ENCODE data around the gene HELT. TPM values are rescaled to one million over a fixed set of nuclear protein-coding genes. Genes with fewer than 3 reads are reported as not detected.

HELT gene
- total and polyA plus RNA-seq, 4 donors: not detected

DNA sequence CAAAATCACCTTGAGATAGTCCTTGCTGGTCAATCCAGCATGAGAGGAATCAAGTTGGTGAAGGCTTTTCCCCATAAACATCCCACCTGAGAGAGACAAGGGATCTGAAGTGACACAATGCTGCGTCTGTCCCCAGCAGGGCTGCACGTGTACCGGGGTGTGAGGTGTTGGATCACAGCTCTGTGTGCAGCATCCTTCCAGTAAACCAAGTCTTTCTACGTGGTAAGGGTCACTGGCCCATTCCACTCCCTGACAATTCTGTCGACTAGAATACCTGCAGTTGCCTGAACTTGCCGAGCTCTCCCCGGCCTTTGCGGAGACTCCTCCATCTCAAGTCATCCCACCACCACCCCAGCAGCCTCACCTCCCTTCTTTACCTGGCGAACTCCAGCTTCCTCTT, 14.8 kb downstream of the HELT start (continued):
- TF ChIP-seq, protein P1, sequence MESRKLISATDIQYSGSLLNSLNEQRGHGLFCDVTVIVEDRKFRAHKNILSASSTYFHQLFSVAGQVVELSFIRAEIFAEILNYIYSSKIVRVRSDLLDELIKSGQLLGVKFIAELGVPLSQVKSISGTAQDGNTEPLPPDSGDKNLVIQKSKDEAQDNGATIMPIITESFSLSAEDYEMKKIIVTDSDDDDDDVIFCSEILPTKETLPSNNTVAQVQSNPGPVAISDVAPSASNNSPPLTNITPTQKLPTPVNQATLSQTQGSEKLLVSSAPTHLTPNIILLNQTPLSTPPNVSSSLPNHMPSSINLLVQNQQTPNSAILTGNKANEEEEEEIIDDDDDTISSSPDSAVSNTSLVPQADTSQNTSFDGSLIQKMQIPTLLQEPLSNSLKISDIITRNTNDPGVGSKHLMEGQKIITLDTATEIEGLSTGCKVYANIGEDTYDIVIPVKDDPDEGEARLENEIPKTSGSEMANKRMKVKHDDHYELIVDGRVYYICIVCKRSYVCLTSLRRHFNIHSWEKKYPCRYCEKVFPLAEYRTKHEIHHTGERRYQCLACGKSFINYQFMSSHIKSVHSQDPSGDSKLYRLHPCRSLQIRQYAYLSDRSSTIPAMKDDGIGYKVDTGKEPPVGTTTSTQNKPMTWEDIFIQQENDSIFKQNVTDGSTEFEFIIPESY (IDR thresholded peaks at IDR 0.05): no peak
- TF ChIP-seq JUND (IDR thresholded peaks at IDR 0.05): no peak

DNA sequence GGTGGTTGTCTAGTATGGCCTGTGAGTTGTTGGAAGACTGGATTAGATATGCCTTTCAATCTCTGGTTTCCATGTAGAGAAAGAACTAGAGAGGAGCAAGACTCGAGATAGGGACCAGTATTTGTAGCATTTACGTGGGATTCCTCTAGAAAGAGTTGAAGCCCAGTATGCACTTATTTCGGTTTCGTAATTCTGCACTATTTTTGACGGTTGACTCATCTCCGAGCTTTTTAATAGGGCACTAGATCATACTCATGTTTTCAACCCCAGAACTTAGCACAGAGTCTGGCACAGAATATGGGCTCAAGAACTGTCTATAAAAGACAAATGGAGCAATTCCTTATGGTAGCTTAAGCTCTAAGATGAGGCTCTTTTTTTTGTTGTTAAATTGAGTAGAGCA, 15.7 kb downstream of the HELT start:
- H3K4me3 ChIP-seq (ENCODE audit: low read depth in 1 of 3, low read length in 3 of 3): no peak overlapping the region
- no peaks in the 10 kb centered on the region for H3K36me3 ChIP-seq (ENCODE audit: control insufficient read depth in 4 of 4, insufficient read depth in 3 of 4, low read depth in 1 of 4, low read length in 3 of 4)
- no peak overlapping the region for H3K9ac ChIP-seq (ENCODE audit: low read depth in 1 of 2, low read length in 2 of 2)
- H3K9me3 ChIP-seq (ENCODE audit: control insufficient read depth in 4 of 4, low read length in 3 of 4): no peaks in the 10 kb centered on the region
- TF ChIP-seq, protein P2, sequence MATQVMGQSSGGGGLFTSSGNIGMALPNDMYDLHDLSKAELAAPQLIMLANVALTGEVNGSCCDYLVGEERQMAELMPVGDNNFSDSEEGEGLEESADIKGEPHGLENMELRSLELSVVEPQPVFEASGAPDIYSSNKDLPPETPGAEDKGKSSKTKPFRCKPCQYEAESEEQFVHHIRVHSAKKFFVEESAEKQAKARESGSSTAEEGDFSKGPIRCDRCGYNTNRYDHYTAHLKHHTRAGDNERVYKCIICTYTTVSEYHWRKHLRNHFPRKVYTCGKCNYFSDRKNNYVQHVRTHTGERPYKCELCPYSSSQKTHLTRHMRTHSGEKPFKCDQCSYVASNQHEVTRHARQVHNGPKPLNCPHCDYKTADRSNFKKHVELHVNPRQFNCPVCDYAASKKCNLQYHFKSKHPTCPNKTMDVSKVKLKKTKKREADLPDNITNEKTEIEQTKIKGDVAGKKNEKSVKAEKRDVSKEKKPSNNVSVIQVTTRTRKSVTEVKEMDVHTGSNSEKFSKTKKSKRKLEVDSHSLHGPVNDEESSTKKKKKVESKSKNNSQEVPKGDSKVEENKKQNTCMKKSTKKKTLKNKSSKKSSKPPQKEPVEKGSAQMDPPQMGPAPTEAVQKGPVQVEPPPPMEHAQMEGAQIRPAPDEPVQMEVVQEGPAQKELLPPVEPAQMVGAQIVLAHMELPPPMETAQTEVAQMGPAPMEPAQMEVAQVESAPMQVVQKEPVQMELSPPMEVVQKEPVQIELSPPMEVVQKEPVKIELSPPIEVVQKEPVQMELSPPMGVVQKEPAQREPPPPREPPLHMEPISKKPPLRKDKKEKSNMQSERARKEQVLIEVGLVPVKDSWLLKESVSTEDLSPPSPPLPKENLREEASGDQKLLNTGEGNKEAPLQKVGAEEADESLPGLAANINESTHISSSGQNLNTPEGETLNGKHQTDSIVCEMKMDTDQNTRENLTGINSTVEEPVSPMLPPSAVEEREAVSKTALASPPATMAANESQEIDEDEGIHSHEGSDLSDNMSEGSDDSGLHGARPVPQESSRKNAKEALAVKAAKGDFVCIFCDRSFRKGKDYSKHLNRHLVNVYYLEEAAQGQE (IDR thresholded peaks at IDR 0.05): no peak
- TF ChIP-seq FOXA2 (IDR thresholded peaks at IDR 0.05): no peak
- DNase-seq (ENCODE audit: low spot score): no peak
- WGBS: 92% methylated on average over 6 of the region's 6 CpGs
- H3K27me3 ChIP-seq (ENCODE audit: control insufficient read depth in 4 of 4, insufficient read depth in 4 of 4, low read length in 3 of 4): no peaks in the 10 kb centered on the region
- peaks cover 0 to 7% (median 4%) of the 10 kb centered on the region in 4 donors for H3K4me1 ChIP-seq (ENCODE audit: control insufficient read depth in 4 of 4, insufficient read depth in 4 of 4, low read length in 3 of 4)
- no peak overlapping the region for H3K27ac ChIP-seq (ENCODE audit: low read depth in 1 of 2, low read length in 2 of 2)

DNA sequence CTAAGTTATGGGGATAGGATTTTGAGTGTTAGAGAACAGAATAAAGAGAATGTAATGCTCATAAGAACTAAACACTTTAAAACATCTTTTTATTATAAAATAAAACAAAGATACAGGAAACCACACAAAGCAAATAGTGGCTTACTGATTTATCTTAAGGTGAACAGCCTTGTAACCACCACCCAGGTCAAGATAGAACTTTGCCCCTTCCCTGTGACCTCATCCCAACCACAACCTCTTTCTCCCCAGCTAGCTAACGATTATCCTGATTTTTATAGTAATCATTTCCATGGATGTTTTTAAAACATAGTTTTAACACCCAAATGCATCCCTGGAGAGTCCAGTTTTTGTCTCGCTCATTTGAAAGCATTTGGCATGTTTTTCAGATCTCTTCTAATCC, 17.0 kb downstream of the HELT start:
- no peak for DNase-seq (ENCODE audit: low spot score)
- 54% methylated on average over 2 of the region's 2 CpGs for WGBS
- Histone ChIP-seq H3K4me1 (ENCODE audit: control insufficient read depth in 4 of 4, insufficient read depth in 4 of 4, low read length in 3 of 4) (peaks cover 0 to 9% (median 6%) of the 10 kb centered on the region in 4 donors), H3K27ac (ENCODE audit: low read depth in 1 of 2, low read length in 2 of 2) (no peak overlapping the region), H3K9ac (ENCODE audit: low read depth in 1 of 2, low read length in 2 of 2) (no peak overlapping the region), H3K4me3 (ENCODE audit: low read depth in 1 of 3, low read length in 3 of 3) (no peak overlapping the region), H3K9me3 (ENCODE audit: control insufficient read depth in 4 of 4, low read length in 3 of 4) (no peaks in the 10 kb centered on the region), H3K36me3 (ENCODE audit: control insufficient read depth in 4 of 4, insufficient read depth in 3 of 4, low read depth in 1 of 4, low read length in 3 of 4) (no peaks in the 10 kb centered on the region), H3K27me3 (ENCODE audit: control insufficient read depth in 4 of 4, insufficient read depth in 4 of 4, low read length in 3 of 4) (no peaks in the 10 kb centered on the region)
- TF ChIP-seq RXRA (IDR thresholded peaks at IDR 0.05) (peak; percentile 41 to 82), HNF4G (IDR thresholded peaks at IDR 0.05) (no peak), HNF4A (conservative IDR thresholded peaks at IDR 0.05) (peak; percentile 32 to 73)

DNA sequence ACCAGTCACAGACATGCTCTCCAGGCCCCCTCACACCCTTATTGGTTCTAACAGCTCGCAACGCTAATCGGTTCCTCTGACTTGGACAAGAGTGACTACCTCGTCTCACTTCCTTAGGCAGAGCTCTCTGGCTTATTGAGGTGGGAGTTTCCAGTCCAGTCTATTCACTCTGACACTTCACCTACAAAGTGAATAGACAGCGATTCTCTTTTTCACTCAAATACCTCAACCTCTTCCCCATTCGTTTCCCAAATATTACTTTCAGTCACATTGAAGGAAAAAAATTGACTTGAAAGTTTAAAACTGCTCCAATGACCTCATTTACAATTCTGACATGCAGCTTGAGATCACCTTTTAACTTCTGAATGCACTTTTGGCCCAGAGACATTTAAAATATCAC, 17.7 kb downstream of the HELT start:
- no peak overlapping the region for H3K9ac ChIP-seq (ENCODE audit: low read depth in 1 of 2, low read length in 2 of 2)
- no peak for DNase-seq (ENCODE audit: low spot score)
- WGBS: 93% methylated on average over 6 of the region's 6 CpGs
- TF ChIP-seq TAF1 (conservative IDR thresholded peaks at IDR 0.05) (no peak), HNF4A (conservative IDR thresholded peaks at IDR 0.05) (no peak), YY1 (IDR thresholded peaks at IDR 0.05) (no peak), NR2F2 (IDR thresholded peaks at IDR 0.05) (no peak)
- TF ChIP-seq, protein P3, sequence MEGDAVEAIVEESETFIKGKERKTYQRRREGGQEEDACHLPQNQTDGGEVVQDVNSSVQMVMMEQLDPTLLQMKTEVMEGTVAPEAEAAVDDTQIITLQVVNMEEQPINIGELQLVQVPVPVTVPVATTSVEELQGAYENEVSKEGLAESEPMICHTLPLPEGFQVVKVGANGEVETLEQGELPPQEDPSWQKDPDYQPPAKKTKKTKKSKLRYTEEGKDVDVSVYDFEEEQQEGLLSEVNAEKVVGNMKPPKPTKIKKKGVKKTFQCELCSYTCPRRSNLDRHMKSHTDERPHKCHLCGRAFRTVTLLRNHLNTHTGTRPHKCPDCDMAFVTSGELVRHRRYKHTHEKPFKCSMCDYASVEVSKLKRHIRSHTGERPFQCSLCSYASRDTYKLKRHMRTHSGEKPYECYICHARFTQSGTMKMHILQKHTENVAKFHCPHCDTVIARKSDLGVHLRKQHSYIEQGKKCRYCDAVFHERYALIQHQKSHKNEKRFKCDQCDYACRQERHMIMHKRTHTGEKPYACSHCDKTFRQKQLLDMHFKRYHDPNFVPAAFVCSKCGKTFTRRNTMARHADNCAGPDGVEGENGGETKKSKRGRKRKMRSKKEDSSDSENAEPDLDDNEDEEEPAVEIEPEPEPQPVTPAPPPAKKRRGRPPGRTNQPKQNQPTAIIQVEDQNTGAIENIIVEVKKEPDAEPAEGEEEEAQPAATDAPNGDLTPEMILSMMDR (IDR thresholded peaks at IDR 0.05; ENCODE audit: low read depth, low read length, missing input control): no peak
- no peak overlapping the region for H3K4me3 ChIP-seq (ENCODE audit: low read depth in 1 of 3, low read length in 3 of 3)
- no peaks in the 10 kb centered on the region for H3K36me3 ChIP-seq (ENCODE audit: control insufficient read depth in 4 of 4, insufficient read depth in 3 of 4, low read depth in 1 of 4, low read length in 3 of 4)
- no peak overlapping the region for H3K27ac ChIP-seq (ENCODE audit: low read depth in 1 of 2, low read length in 2 of 2)
- H3K4me1 ChIP-seq (ENCODE audit: control insufficient read depth in 4 of 4, insufficient read depth in 4 of 4, low read length in 3 of 4): peaks cover 0 to 9% (median 6%) of the 10 kb centered on the region in 4 donors
- H3K9me3 ChIP-seq (ENCODE audit: control insufficient read depth in 4 of 4, low read length in 3 of 4): no peaks in the 10 kb centered on the region
- H3K27me3 ChIP-seq (ENCODE audit: control insufficient read depth in 4 of 4, insufficient read depth in 4 of 4, low read length in 3 of 4): no peaks in the 10 kb centered on the region
